SK-N-SH treated with all-trans-retinoic acid at 6 μM for 48 hours (cell line): ENCODE measurements around the gene FAM83D.
A peak's percentile ranks its signal among the peaks of the same experiment; 100 is the strongest.

ENCODE experiments used
- ARNTL ChIP-seq: fragments of 450-650 bp; formaldehyde crosslinking; IDR thresholded peaks from 2 replicates; pipeline ENCODE4 v1.5.0; 2020; ENCODE audit warnings: low read depth, mild to moderate bottlenecking, moderate library complexity, borderline replicate concordance
- CREB5 ChIP-seq: fragments of 250-450 bp; sonication (Bioruptor Pico); IDR thresholded peaks from 2 replicates; pipeline ENCODE4 v1.5.1; 2020; ENCODE audit warnings: low read depth, mild to moderate bottlenecking, moderate library complexity
- ESRRG ChIP-seq: fragments of 250-450 bp; sonication (Bioruptor Pico); IDR thresholded peaks from 2 replicates; pipeline ENCODE4 v1.6.1; 2021; ENCODE audit warnings: mild to moderate bottlenecking
- GLIS3 ChIP-seq: fragments of 250-450 bp; sonication (Bioruptor Pico); IDR thresholded peaks from 2 replicates; pipeline ENCODE4 v1.5.0; 2020; ENCODE audit warnings: mild to moderate bottlenecking, moderate library complexity
- PATZ1 ChIP-seq: fragments of 250-450 bp; sonication (Bioruptor Pico); IDR thresholded peaks from 2 replicates; pipeline ENCODE4 v1.8.0; 2020; ENCODE audit warnings: mild to moderate bottlenecking, moderate library complexity, borderline replicate concordance
- RARB ChIP-seq: fragments of 250-450 bp; sonication (Bioruptor Pico); IDR thresholded peaks from 2 replicates; pipeline ENCODE4 v1.8.0; 2021; ENCODE audit warnings: mild to moderate bottlenecking, moderate library complexity
- SNAI2 ChIP-seq: fragments of 250-450 bp; sonication (Bioruptor Pico); IDR thresholded peaks from 2 replicates; pipeline ENCODE4 v1.5.0; 2020; ENCODE audit warnings: mild to moderate bottlenecking, moderate library complexity
- ZC3H10 ChIP-seq: fragments of 250-450 bp; sonication (Bioruptor Pico); IDR thresholded peaks from 2 replicates; pipeline ENCODE4 v1.5.1; 2021; ENCODE audit warnings: mild to moderate bottlenecking, moderate library complexity
- ZFP30 ChIP-seq: fragments of 450-650 bp; formaldehyde crosslinking; IDR thresholded peaks from 2 replicates; pipeline ENCODE4 v1.5.0; 2022; ENCODE audit warnings: mild to moderate bottlenecking, moderate library complexity
- ZNF8 ChIP-seq: fragments of 450-650 bp; formaldehyde crosslinking; IDR thresholded peaks from 2 replicates; pipeline ENCODE4 v1.5.0; 2020; ENCODE audit warnings: mild to moderate bottlenecking, moderate library complexity

GRCh38 chr20:38985603-38986170 is 59.5 kb downstream of the FAM83D start:
- TF ChIP-seq ZNF8 (CRISPR knock-in tag) (no peak), ESRRG (CRISPR knock-in tag) (no peak), RARB (CRISPR knock-in tag) (no peak), PATZ1 (CRISPR knock-in tag) (peak; percentile 60; the same call in 1 of the 2 replicates), ZC3H10 (CRISPR knock-in tag) (peak; percentile 82), GLIS3 (CRISPR knock-in tag) (no peak), SNAI2 (CRISPR knock-in tag) (no peak), ZFP30 (CRISPR knock-in tag) (no peak), CREB5 (CRISPR knock-in tag) (no peak), ARNTL (no peak)
